Astrocyte (in vitro differentiated cells and primary cell): Measurements from ENCODE around the gene APP.

Experiments
- EZH2 ChIP-seq: IDR thresholded peaks from 2 replicates; pipeline ENCODE4 v1.6.1; 2012; ENCODE audit warnings: mild to moderate bottlenecking, low read length, inconsistent platforms; ENCODE audit not compliant: insufficient read depth
- TF ChIP-seq, protein P1 (sequence below): IDR thresholded peaks from 2 replicates; pipeline ENCODE4 v1.5.1; 2011; ENCODE audit warnings: low read depth, mild to moderate bottlenecking, inconsistent platforms, low read length, moderate library complexity; ENCODE audit not compliant: insufficient read depth

DNA sequence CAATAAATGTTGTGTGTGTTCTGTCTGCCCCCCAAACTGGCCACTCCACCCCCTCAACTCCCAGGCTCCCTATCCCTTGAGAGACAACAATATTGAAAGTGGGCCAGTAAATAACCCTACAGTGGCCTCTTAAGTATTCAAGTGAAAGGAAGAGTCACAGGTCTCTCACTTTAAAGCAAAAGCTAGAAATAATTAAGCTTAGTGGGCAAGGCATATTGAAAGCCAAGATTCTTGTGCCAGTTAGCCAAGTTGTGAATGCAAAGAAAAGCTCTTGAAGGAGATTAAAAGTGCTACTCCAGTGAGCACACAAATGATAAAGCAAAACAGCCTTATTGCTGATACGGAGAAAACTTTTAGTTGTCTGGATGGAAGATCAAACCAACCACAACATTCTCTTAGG, 277.4 kb downstream of the APP start:
- TF ChIP-seq, protein P1, sequence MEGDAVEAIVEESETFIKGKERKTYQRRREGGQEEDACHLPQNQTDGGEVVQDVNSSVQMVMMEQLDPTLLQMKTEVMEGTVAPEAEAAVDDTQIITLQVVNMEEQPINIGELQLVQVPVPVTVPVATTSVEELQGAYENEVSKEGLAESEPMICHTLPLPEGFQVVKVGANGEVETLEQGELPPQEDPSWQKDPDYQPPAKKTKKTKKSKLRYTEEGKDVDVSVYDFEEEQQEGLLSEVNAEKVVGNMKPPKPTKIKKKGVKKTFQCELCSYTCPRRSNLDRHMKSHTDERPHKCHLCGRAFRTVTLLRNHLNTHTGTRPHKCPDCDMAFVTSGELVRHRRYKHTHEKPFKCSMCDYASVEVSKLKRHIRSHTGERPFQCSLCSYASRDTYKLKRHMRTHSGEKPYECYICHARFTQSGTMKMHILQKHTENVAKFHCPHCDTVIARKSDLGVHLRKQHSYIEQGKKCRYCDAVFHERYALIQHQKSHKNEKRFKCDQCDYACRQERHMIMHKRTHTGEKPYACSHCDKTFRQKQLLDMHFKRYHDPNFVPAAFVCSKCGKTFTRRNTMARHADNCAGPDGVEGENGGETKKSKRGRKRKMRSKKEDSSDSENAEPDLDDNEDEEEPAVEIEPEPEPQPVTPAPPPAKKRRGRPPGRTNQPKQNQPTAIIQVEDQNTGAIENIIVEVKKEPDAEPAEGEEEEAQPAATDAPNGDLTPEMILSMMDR = no peak
- TF ChIP-seq EZH2 = no peak
